Epithelial cell of prostate (primary cell): ENCODE data around the gene MVB12B.
"Not testable (repeated sequence)": the region's sequence is repeated elsewhere in the genome, so short reads cannot be mapped to it uniquely, and the experiment has no call there.

Source experiments
- DNase-seq: peaks from one replicate; pipeline ENCODE4 v3.0.0-alpha.2; 2011; ENCODE audit warnings: low read depth, low spot score
- H3K27ac ChIP-seq: fragments of 450-650 bp; 2 replicates; pipeline ENCODE4 v1.5.1; 2017; ENCODE audit warnings: mild to moderate bottlenecking

The MVB12B gene

DNA sequence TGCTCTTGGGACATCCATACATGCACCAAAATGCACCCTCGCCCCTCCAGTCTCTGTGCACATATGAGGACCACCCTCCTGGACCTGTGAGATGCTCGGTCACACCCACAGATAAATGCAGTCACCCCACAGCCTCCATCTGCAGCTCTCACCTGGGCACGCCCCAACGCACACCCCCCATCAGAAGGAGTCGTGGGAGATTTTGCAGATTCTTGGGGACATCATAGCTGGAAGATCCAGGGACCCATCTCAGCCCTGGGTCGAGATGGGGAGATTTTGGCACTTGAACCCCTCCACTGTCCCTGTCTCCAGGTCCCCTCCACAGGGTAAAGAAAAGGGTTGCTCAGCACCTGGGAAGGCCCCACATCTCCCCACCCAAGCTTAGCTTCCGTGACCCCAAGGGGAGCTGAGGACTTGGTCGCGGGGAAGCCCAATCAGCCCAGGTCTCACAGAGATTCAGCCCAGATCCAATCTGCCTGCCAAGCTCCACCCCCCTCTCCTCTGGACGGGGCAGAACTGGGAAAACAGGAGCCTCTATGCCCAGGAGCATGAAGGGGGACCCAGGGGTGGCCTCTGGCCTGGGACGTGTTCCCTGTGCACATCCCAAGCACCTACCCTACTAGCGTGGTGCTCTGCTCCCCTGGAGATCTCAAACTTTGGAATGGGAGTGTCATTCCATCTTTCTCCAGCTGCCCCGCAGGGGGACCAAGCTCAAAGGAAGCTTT lies 197.9 kb downstream of the MVB12B start:
- no peak for DNase-seq
- H3K27ac ChIP-seq, result no peak overlapping the region

DNA sequence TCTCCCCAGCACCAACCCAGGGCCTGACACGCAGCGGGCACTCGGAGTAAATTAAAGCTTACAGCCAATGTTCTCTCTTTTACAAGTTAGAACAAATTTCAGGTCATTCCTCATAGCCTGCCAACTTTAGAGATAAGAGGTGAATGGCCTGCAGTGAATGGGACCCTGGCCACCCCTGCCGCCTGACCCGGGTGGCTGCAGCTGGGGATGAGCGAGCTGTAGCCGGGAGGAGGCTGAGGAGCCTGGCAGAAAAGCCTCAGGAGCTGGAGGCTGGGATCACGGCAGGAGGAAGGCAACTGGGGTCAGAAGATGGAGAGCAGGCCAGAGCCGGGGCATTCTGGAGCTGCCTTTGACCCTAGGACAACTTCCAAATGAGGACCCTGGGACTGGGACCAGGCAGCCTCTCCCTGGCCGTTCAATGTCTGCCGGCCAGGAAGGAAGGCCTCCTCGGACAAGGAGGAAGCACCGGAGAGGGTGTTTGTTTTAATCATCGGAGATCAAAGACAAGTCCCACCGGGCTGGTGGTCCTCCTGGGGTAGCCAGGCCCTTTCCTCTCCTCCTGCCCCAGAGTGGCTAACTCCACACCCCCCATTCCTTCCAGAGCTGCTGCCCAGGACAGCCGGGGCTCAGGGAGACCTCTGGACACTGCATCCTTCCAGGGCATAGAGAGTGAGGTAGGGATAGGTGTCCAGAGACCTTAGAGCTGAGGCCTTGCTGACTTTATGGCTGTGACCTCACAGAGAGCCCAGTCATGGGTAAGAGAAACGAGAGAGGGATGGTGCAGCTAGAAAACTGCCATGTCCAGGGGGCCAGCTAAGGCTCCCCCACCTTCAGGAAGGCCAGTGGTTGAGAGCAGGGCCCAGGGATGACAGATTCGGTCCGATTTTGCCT lies 199.8 kb downstream of the MVB12B start:
- no peak for DNase-seq
- H3K27ac ChIP-seq, result no peak overlapping the region

DNA sequence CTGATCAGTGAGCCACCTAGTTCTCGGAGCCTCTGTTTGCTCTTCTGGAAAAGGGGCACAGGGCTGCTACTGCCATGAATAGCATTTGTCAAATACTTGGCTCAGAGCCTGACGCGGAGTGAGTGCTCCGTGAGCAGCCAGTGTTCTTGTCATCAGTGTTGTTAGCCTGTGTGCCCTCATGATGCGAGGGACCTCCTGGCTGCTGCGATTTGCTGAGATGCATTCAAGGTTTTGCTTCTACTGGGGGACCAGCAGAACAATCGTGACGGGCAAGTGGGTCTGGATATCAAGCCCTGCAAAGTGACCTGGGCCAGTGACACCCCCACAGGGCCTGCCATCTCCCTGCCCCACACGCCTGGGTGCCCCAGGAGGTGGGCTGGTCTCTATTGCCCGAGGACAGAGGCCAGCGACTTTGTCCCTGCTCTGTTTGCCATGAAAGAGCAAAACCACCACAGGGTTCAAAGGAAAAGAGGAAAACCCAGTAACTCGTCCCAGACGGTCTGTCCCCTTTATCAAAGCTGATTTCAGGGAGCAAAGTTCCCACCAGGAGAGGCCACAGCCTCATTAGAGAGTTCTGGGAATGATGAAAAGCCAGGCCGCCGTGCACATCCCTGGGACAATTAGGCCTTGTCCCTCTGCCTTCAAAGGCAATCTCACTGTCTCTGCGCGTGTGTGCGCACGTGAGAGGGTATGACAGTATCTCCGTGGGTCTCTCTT lies 200.6 kb downstream of the MVB12B start:
- DNase-seq, result no peak
- H3K27ac ChIP-seq, result no peak overlapping the region

DNA sequence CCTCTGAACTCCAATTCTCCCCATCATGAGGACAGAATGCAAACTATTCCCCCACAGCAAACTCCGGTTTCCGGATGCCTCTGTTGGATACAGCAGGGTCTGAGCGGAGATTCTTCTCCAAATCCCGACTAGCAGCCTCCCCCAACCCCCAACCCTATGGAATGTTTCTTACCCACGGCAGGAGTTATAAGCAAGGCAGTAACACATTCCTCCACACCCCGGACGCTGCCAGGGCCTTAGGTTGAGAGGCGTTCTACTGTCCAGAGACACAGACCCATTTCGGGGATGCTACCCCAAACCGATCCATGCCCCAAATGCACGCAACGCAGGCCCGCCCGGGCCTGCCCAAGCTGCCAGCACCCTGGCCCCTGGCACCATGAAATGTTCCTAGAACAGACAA lies 201.5 kb downstream of the MVB12B start:
- no peak overlapping the region for H3K27ac ChIP-seq
- no peak for DNase-seq

DNA sequence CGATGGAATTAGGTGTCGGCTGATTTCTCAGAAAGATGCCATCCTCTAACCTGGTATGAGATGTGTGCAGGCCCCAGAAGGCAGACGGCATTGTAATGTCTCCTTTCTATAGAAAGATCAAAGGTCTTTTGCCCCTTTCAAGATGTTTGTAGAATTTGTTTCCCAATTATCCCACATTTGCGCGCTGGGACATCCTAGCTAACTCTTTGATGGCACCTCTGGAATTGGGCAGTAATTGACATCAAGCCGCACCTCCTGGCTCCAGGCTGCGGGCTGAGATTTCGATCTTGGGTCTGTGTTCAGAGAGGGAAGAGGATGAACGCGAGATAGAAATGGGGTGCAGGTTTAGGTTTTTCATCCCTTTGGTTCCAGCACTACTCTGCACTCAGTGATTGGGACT lies 202.3 kb downstream of the MVB12B start:
- DNase-seq, result no peak
- H3K27ac ChIP-seq, result no peak overlapping the region

DNA sequence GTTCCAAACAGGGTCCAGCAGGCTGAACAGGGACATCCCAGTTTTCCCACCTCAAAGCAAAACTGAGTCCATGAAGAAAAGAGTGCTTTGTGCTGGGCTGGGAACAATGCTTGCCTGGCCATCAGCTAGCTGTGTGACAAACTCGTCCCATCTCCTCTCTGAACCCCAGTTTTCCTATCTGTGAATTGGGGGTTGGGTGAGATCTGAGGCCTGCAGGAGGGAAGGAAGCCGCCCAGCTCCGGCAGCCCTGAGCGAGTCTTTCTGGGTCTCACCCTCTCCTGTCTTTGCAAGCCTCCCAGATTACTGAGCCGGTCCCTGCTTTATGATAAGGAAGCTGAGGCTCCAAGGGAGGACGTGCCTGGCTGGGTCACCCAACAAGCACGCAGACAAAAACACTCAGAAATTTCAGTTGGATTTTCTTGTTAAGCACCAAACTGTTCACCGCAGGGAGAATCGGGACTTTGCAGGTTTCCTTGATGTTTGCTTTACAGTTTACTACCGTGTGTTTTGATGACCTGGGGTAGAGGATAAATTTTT lies 204.5 kb downstream of the MVB12B start:
- H3K27ac ChIP-seq, result no peak overlapping the region
- no peak for DNase-seq

DNA sequence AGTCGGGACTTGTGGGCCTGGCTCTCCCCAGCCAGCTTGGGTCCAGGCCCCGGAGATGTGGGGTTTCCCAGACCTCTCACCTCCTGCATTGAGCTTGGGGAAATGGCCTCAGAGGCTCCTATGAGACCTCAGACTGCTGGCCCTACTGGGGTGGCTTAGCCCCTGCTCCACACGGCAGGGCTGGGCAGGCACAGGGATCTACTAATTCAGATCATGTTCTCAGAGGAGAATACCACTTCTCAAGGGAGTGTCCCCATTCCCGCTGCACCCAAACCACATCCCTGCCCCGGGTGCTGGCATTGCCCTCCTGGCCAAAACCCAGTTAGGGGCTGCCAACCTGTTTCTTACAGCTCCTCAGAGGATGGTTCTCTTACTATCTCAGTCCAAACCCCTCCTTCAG lies 205.0 kb downstream of the MVB12B start:
- DNase-seq, result no peak
- H3K27ac ChIP-seq, result no peak overlapping the region

DNA sequence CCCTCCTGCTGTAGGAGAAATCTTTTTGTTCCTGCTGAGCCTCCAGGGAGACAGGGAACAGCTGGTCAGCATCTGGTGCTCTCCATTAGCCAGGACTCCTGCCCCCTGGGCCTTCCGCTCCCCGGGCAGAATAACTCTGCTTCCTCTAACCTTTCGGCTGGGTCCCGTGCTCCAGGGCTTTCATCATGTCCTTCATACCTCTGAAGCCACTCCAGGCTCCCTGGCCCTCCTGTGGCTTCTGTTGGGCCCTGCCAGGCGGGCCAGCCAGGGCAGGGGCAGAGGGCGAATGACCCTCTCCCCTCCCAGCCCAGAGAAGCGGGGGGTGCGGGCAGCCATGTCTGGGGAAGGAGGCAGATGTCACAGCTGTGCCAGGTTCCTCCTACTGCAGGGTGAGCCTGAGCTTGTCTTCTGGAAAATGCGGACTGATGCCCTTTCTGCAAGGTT lies 205.4 kb downstream of the MVB12B start:
- H3K27ac ChIP-seq, result no peak overlapping the region
- no peak for DNase-seq

DNA sequence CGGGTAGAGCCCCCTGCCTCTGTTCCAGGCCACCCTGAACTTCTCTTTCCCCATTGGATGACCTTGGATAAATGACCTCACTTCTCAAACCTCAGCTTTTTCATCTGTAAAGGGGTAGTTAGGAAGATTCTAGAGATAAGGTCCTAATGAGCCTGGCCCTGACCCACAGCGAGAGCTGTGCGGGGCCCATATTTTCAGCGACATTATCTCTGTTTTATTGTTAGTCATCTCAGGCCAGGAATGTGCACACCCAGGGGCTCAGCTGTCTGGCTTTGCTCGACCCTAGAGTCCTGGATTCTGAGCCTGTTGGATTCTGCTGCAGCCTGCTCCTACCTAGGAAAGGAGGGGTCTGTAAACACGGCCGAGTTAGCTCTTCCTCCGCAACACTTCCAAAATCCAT lies 205.9 kb downstream of the MVB12B start:
- DNase-seq, result no peak
- H3K27ac ChIP-seq, result no peak overlapping the region

DNA sequence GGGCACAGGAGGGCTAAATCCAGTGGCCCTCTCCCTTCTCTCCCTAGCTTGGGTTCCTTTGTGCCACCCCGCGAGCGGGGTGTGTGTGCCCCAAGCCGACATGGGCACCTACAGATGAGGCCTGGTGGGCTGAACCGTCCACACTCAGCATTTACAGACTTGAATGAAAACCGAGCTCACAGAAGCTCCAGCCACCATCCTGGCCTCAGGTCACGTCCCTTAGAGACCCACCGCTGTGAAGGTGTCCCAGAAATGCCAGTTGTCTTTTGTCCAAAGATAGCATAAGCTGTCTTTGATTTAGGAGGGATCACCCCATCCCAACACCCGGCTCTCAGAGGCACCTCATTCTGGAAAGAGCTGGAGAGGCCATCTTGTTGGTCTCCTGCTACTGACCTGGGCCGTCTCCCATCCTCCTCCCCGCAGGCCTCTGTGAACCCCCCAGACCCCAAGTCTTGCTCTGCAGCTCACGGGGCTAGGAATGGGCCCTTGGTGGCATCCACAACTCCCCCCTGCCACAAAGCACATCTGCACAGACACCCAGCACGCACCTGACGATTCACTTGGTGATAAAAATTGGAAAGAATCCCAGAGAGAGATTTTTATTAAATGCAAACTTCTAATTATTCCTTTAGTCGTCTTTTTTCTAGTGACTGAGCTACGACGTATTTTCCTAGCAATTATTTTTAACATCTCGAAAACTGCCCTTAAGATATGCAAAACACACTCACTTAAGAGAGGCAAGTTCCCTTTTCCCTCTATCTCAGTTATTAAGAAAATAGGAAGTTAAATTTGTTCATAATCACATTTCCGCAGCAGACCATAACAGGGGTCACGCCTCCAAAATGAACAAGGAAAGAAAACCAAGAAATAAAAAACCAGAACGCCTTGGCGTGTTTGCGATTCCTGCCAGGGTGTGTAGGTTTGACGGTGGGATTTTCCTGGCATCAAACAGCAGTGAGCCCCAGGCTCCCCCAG lies 206.6 kb downstream of the MVB12B start:
- no peak for DNase-seq
- no peak overlapping the region for H3K27ac ChIP-seq

DNA sequence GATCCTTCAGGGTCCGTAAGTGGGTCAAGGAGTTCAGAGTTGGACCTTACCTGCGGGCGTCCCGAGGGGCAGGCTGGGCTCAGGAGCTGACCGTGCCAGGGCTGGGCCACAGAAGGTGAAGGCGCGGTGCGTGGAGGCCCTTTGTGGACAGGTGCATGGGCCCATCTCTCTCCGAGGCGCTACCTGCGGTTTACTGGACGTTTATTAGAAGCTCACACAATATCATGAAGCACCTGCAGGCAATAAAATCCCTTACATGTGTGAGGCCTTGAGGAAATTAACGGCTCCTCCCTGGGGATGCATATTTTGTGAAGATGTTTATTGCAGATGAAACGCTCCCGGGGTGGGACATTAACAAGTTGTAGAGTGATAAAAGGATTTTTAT lies 207.3 kb downstream of the MVB12B start:
- no peak for DNase-seq
- no peak overlapping the region for H3K27ac ChIP-seq

DNA sequence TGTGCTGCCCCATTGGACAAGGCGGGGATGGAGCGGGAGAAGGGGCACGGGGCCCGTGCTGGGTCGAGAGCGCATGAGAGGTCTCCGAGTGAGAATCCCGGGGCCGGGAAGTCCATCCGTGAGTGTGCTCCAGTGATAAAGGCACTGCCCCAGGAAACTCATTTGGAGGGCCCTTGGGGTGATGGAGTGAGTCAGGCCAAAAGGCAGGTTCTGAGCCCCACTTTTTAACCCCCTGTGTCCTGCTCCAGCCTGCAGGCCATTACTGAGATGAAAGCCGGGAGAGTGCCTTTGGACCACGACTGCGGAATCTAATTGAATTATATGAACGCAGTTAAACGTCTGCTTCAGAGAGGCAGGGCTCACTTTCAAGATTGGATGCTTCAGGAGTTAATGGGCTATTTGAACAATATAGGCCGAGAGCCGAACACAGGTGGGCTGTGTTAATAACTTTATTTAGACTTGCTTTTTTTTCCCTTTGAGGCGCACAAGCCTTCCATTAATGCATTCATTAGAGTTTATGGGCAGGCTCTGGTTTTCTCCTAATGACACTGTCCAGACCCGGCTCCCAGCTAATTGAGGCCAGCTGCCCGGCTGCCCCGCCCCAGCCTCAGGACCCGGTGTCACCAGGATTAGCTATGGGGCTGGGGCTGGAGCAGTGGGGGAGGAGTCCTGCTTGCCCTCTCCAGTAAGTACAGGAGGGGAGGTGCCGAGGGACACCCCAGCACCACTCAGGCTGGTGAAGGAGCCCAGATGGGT lies 208.0 kb downstream of the MVB12B start:
- H3K27ac ChIP-seq, result no peak overlapping the region
- no peak for DNase-seq

DNA sequence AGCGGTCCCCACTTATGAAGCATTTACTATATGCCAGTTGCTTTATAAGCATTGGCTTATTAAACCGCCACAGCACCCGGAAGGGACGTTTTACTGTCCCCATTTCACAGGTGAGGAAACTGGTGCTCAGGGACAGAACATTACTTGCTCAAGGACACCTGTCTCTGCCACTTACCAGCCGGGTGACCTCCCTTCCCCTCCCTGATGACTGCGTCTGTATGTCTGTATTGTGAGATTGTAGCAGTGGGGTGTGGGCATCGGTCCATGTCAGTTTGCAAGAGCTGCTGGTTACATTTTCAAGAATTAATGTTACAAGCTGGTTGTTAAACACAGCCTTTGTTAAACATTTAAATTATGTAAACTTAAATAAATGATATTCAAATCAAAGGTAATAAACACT lies 209.5 kb downstream of the MVB12B start:
- DNase-seq, result no peak
- H3K27ac ChIP-seq, result no peak overlapping the region

DNA sequence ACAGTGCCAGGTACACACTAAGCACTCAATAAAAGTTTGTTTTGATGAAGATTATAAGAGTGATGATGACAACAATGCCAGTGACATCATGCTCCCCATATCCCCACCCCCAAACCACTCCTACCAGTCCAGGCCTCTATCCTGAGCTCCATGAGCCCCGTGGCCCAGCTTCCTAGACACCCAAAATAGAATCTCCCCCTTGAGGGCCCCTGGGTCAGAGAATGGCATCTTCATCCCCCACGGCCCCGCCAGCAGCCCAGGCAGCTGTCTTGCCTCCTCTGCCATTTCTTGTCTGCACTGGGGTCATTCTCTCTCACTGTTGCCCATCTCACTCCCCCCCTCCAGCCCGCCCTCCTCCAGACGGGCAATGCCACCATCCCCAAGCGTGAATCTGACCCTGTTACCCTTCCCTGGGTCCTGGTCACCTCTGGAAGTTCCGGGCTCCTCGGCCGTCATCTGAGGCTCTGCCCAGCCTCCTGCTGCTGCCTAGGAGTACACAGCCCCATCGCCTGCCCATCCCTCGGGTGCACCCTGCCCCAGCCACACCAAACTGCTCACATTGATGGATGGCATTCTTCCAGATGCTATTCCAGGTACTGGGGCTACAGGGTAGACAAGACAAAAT lies 210.3 kb downstream of the MVB12B start:
- no peak overlapping the region for H3K27ac ChIP-seq
- no peak for DNase-seq

DNA sequence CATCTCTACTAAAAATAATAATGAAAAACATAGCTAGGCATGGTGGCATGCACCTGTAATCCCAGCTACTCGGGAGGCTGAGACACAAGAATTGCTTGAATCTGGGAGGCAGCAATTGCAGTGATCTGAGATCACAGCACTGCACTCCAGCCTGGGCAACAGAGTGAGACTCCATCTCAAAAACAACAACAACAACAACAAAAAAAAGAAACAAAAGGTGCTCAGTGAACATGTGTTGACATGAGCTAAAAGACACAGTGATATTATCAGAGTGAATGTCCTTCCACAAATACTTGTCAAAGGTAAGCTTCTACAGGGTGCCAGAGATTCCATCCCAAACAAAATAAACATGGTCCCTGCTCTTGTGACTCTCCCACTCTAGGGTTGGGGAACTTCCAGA lies 211.9 kb downstream of the MVB12B start:
- H3K27ac ChIP-seq, result no peak overlapping the region
- DNase-seq, result no peak

DNA sequence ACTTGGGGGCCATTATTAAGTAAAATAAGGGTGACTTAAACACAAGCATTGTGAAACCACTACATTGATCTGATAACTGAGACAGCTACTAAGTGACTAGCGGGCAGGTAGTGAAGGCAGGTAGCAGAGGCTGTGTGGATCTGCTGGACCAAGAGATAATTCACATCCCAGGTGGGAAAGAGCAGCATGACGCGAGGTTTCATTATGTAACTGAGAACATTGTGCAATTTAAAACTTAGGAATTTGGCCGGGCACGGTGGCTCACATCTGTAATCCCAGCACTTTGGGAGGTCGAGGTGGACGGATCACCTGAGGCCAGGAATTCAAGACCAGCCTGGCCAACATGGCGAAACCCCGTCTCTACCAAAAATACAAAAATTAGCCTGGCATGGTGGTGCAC lies 213.8 kb downstream of the MVB12B start:
- H3K27ac ChIP-seq, DNase-seq: not testable (repeated sequence)

DNA sequence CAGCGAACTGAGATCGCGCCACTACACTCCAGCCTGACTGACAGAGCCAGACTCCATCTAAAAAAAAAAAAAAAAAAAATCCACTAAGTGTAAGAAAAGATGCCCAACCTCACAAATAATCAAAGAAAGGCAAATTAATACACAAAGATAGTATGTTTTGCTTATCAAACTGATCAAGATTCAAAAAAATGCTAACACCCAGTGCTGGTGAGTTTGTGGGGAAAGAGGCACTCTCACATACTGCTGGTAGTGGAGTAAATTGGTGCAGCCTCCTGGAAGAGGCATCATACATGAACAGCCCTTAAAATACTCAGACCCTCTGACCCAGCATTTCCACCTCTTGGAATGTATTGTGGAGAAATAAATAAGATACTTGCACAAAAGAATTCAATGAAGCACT lies 216.9 kb downstream of the MVB12B start:
- no peak for DNase-seq
- H3K27ac ChIP-seq, result no peak overlapping the region

DNA sequence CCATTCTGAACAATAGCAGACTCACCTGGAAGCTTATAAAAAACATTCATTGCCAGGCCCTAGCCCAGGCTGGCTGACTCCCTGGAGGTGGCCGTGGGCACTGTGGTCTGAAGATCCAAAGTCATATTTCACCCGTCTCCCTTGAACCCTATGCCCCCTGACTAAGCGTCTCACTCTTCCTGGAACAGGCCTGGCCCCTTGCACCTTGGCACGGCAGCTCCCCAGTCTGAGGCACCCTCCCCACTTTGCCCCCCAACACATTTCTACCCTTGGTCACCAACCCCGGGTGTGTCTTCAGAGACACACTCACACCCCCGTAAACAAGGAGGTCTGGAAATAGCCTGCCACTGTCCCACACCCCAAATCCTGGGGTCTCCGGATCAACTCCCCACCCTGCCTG lies 218.5 kb downstream of the MVB12B start:
- no peak for DNase-seq

DNA sequence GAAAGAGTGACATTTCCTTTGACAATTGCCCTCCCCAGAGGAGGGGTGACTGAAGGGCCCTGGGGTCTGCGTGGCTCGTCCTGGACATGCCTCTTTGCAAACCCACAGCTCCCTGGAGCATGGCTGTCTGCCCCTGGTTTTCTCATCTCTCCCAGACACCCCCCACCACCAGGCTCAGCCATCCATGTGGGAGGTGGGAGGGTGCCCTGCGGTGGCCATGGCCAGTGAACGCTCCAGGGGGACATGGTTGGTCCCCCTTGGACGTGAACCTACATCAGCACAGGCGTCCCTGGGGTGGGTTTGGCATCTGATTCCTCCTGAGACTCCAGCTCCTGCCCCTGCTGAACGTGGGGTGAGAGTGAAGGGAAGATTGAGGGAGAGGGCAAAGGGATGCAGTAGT lies 219.4 kb downstream of the MVB12B start:
- no peak overlapping the region for H3K27ac ChIP-seq
- no peak for DNase-seq

More for the DNA sequence above, 218.5 kb downstream of the MVB12B start:
- H3K27ac ChIP-seq, result no peak overlapping the region
